GM21825 (cell line): ENCODE data around the gene SUSD5.
A peak's percentile ranks its signal among the peaks of the same experiment; 100 is the strongest.
"Not testable (repeated sequence)": the region's sequence is repeated elsewhere in the genome, so short reads cannot be mapped to it uniquely, and the experiment has no call there.

Experiments
- ATAC-seq: cut with Tn5 transposase; IDR thresholded peaks from one replicate; pipeline ENCODE4 v1.9.1; 2021; ENCODE audit warnings: mild to moderate bottlenecking, moderate library complexity; ENCODE audit not compliant: unreplicated experiment

SUSD5 gene

DNA sequence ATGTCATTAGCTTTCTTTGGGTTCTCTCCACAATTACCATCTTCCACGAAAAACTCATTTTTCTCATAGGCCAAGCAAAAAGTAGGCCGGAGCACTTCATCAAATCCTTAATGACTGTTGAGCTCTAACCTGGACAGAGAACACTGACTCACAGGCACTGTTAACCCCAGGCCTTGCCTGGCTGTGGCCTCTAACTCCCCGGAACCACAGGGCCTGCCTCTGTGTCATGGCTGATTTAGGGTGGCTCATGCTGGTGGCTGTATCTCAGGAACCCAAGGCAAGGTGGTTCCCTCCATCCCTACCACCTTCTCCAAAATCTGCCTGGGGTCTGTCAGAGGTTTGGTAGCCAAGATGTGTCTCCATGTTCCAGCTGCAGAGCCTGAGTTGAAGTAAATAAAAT is 101.1 kb downstream of the SUSD5 start:
- ATAC-seq: no peak

DNA sequence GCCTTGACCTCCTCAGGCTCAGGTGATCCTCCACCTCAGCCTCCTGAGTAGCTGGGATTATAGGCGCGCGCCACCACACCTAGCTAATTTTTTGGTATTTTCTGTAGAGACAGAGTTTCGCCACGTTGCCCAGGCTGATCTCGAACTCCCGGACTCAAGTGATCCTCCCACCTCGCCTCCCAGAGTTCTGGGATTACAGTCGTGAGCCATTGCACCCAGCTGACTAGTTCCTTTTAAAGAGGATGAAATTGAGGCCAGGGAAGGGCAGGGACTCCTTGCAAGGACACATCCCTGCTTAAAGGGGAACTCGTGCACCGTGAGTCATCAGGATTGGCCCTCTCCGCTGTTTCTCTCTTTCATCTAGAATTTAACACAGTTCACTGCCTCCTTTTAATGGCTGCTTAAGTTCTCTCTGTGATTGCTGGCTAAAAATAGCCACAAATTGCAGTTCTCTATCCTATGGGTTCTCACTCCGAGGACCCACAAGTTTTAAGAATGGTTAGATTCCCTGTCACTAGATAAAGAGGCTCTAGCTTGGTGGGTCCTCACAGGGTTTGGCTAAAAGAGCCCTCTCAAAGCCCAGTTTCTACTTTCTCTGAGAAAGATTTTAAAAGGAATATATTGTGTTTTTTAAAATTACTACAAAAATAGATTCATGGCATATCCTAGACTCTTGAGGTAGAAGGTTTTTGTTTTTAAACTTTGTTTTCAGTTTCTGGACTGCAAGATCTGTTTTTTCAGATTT is 103.4 kb downstream of the SUSD5 start:
- no peak for ATAC-seq

DNA sequence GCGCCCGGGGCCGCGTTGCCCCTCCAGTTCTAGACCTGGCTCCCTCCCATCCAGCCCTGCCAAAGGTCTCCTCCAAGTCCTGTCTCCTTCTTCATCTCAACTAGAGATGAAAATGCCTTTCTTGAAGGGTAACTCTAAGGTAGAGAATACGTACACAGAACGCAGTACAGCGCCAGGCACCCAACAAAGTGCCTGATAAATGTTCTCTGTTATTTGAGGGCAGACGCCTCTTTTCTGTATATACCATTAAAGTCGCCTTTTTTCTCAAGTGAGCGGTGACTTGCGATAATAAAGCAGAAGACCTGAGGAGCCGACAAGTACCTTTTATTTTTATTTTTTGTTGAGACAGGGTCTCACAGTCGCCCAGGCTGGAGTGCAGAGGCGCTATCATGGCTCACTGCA is 104.0 kb downstream of the SUSD5 start:
- no peak for ATAC-seq

DNA sequence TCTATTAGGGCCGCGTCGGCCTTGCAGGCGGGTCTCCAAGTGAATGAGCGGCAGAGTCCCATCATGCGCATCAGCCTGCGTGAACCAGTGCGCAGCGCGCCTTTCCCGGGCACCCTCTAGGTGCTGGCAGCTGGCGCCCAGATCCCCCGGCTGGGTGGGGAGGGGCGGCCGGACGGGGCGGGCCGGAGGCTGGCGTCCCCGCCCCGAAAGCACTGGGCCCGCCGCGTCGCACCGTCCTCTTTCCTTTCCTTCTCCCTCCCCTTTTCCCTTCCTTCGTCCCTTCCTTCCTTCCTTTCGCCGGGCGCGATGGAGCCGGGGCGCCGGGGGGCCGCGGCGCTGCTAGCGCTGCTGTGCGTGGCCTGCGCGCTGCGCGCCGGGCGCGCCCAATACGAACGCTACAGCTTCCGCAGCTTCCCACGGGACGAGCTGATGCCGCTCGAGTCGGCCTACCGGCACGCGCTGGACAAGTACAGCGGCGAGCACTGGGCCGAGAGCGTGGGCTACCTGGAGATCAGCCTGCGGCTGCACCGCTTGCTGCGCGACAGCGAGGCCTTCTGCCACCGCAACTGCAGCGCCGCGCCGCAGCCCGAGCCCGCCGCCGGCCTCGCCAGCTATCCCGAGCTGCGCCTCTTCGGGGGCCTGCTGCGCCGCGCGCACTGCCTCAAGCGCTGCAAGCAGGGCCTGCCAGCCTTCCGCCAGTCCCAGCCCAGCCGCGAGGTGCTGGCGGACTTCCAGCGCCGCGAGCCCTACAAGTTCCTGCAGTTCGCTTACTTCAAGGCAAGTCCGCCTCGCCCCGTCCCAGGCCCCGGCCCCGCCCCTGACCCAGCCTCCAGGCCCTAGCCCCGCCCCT is 104.6 kb downstream of the SUSD5 start, which contains the start of gene CRTAP:
Gene CRTAP, plus strand, starts transcription at position 243 of the 850 bp plus-strand sequence. Its CDS starts 64 bp downstream, at position 307.
- peak; percentile 82 for ATAC-seq

DNA sequence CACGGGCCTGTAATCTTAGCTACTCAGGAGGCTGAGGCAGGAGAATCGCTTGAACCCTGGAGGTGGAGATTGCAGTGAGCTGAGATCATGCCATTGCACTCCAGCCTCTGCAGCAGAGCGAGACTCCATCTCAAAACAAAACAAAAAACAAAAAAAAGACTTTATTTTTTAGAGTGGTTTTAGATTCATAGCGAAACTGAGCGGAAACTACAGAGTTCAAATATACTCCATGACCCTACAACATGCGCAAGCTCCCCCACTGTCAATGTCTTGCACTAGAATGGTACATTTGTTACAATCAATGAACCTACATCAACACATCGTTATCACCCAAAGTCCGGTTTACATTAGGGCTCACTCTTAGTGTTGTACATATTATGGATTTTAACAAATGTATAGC is 107.0 kb downstream of the SUSD5 start:
- ATAC-seq: peak; percentile 29

DNA sequence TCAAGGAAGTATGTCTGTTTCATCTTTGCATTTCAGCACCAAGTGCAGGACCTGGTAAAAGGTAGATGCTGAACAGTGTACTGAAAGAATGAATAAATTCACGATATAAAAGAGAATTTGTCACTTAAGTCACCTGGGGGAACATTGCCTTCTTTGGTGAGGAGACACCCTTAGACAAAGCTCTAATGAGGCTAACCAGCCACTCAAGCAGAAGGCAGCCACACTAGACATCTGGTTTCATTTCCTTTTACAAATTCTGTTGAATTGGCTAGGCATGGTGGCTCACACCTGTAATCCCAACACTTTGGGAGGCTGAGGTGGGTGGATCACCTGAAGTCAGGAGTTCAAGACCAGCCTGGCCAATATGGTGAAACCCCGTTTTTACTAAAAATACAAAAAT is 111.8 kb downstream of the SUSD5 start:
- ATAC-seq: not testable (repeated sequence)

DNA sequence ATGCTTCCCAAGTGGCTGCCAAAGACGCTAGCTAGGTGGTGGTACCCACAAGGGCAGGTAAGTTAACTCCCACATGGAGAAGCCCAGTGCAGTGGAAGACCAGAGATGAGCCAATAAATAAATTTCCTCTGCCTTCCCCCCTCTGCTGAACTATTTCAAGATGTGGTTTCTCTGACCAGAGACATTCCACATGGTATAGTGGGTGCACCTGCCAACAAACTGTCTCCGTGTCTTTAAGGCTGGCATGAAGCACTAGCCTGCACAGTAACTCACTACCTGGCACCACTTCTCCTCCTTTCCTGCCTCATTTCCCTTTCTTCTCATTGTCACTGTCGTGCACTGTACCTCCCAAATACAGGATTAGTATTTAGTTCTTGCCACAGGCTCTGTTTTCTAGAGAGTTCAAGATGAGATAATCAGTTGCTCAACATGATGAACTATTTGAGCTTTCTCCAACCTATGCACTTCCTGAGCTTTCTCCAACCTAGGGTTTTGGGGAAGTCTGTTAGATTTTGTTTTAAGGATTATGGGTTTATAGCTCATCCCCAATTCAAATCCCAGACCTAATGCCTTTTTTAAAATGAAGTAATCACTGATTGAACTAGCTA is 113.2 kb downstream of the SUSD5 start:
- ATAC-seq: no peak

DNA sequence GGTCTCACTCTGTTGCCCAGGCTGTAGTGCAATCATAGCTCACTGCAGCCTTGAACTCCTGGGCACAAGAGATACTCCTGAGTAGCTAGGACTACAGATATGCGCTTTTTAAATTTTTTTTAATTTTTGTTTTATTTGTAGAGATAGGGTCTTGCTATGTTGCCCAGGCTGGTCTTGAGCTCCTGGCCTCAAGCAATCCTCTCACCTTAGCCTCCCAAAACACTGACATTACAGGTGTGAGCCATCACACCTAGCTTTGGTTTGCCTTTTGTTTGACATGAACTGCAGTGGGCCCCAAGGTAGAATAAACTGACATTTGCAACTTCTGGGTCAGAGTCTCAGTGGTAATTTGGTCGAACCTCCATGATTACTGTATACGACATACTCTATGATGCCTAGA is 113.8 kb downstream of the SUSD5 start:
- ATAC-seq: no peak

DNA sequence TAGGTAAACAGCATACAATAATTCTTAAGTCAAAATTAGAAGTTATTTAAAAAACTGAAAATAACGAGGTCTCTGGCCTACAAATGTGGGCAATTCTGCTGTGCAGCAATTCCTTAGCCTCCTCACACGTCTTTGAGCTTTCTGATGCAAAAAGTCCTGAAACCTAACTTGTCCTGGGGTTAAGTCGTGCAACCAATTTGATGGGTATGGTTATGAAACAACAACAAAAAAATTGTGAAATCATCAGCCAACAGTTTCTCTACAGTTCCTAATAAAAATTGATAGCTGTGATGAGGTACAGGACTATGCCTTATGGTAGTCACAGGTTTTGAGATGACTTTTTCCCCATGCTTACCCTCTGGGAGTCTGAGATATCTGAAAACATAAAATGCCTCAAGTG is 115.1 kb downstream of the SUSD5 start:
- ATAC-seq: no peak

DNA sequence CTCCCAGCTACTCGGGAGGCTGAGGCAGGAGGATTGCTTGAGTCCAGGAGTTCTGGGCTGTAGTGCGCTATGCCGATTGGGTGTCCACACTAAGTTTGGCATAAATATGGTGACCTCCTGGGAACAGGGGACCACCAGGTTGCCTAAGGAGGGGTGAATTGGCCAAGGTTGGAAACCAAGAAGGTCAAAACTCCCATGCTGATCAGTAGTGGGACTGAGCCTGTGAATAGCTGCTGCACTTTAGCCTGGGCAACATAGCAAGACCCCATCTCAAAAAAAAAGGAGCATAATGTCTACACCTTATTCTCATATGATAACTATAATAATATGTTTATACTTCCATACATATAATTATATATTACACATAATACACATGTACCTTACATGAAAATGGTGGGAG is 115.6 kb downstream of the SUSD5 start:
- no peak for ATAC-seq

DNA sequence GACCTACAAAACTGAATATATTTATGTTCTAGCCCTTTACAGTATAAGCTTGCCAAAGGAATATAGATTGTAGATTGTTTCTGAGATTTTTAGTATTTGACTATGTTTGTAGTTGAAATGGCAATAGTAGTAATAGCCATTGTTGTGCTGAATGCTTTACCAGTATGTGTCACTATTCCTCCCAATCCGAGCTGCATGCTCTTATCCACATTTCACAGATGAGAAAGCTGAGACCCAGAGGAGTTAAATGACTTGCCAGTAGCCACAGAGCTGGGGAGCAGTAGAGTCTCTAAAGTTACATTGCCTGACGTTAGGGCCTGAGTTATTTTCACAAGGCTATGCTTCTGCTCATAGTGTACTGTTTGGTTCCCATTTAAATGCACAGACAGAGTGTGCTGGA is 118.4 kb downstream of the SUSD5 start:
- no peak for ATAC-seq
